D721Med (cell line): ENCODE results near the gene JDP2.

Source experiments
- DNase-seq: peaks from one replicate; pipeline ENCODE4 v3.0.0; 2011; ENCODE audit warnings: low spot score; ENCODE audit not compliant: insufficient read length
- FAIRE-seq: peaks from 2 replicates; lab custom pipeline; 2011; peaks lifted over from hg19 to GRCh38; lab: Jason Lieb, UNC
- CTCF ChIP-seq: IDR thresholded peaks from 2 replicates; pipeline ENCODE4 v1.5.1; 2012; ENCODE audit warnings: mild to moderate bottlenecking, control low read depth; ENCODE audit not compliant: insufficient read depth; ENCODE audit errors: missing control alignments

Gene JDP2

DNA sequence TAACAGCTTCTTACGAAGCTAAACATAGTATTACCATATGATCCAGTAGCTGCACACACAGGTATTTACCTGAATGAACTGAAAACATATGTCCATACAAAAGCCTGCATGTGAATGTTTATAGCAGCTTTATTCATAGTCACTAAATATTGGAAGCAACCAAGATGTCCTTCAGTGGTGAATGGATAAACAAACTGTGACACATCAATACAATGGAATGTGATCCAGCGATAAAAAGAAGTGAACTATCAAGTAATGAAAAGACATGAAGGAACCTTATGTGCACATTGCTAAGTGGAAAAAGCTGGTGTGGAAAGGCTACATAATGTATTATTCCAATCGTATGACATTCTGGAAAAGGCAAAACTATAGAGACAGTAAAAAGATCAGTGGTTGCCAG is 38.1 kb upstream of the JDP2 start:
- DNase-seq = no peak
- no peak for TF ChIP-seq CTCF
- no peak for FAIRE-seq

DNA sequence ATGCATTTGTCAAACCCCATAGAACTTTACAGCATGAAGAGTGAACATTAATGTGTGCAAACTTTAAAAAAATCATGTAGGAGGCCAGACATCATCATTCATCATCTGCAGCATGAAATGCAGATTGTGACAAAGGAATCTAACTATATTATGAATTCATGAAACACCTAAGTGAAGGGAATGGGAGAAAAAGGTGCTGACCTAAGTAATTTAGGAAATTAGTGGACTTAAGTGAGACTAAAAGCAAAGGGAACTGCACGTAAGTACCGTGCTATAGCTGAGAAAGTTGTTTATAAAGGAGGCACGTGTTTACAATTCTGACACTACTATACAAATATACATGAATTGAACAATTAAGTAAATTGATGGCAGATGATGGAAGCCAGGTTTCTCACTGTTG is 37.6 kb upstream of the JDP2 start:
- no peak for FAIRE-seq
- no peak for TF ChIP-seq CTCF

DNA sequence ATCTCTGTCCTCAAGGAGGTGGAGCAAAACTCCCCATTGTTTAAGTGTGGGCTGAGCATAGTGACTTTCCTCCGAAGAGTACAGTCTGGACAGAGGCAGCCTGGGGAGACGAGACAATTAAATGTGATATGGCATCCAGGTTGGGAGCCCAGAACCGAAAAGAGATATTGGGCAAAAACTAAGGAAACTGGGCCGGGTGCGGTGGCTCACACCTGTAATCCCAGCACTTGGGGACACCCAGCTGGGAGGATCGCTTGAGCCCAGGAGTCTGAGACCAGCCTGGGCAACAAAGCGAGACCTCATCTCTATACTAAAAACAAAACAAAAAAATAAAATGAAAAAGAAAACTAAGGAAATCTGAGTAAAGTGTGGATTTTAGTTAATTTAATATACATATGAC is 35.9 kb upstream of the JDP2 start:
- no peak for DNase-seq

More for the DNA sequence above, 37.6 kb upstream of the JDP2 start:
- no peak for DNase-seq

DNA sequence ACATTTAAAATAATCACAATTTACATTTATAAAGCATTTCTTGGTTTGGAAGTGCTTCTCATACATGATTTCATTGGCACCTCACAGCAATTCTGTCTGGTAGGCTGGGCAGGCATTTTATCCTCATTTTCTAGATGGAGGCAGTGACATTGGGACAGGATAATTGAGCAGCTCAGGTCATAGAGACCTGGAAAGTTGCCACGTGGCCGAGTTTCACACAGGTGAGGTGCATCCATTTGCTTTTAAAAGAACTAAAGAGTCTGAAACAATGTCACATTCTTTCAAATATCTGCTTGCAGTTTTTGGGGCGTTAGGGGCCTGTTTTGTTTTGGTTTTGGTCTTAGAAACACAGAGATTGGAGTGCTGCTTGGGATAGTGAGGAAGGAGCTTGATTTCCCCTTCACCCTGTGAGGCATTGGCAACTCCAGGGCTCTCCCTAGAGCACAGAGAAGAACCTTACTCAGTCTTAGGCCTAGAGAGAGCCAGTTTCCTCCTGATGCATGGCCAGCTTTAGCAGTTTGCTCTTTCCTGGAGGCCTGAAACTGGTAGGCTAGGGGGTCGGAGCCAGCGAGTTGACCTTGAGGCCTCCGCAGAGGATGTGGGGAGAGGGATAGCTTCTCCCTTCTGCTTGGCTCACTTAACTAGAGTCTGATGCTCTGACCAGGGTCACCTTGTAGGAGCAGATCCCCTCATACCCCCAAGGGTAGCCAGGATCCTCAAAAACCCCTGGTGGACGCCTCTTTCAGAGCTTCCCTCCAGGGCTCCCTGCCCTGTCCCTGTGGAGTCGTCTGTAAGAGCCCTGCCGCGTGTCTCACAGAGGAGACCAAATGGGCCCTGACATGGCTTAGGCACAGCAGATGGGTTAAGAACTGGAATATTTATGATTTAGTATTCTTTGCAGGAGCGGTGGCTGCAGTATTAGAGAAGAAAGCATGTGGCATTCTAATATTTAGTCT is 34.9 kb upstream of the JDP2 start:
- DNase-seq = no peak
- no peak for FAIRE-seq
- no peak for TF ChIP-seq CTCF

More for the DNA sequence above, 35.9 kb upstream of the JDP2 start:
- no peak for TF ChIP-seq CTCF
- FAIRE-seq = no peak

GRCh38 chr14:75393794-75394193 is 34.0 kb upstream of the JDP2 start:
- TF ChIP-seq CTCF = no peak
- no peak for FAIRE-seq

GRCh38 chr14:75395862-75396261 is 32.0 kb upstream of the JDP2 start:
- TF ChIP-seq CTCF = no peak
- no peak for DNase-seq
- FAIRE-seq = no peak

More at GRCh38 chr14:75393794-75394193, 34.0 kb upstream of the JDP2 start:
- DNase-seq = no peak

- no peak for FAIRE-seq
- TF ChIP-seq CTCF = no peak
- no peak for DNase-seq
These were observed 28.5 kb upstream of the JDP2 start for GRCh38 chr14:75399321-75399720.
